IMR-90 (cell line): ENCODE measurements around the gene TRIO.

Experiments used
- BHLHE40 ChIP-seq: fragments of 150-350 bp; IDR thresholded peaks from 2 replicates; pipeline ENCODE4 v1.6.1; 2016; ENCODE audit warnings: mild to moderate bottlenecking, low read depth, low read length
- CEBPB ChIP-seq: IDR thresholded peaks from 2 replicates; pipeline ENCODE4 v1.6.1; 2012; ENCODE audit warnings: low read depth, low read length, improper control_type of control experiment
- FOS ChIP-seq: fragments of 150-350 bp; IDR thresholded peaks from 2 replicates; pipeline ENCODE4 v1.6.1; 2016; ENCODE audit warnings: low read depth, low read length
- MAFK ChIP-seq: IDR thresholded peaks from 2 replicates; pipeline ENCODE4 v1.6.1; 2012; ENCODE audit warnings: low read depth, low read length, improper control_type of control experiment
- MAZ ChIP-seq: IDR thresholded peaks from 2 replicates; pipeline ENCODE4 v1.6.1; 2012; ENCODE audit warnings: low read depth, mild to moderate bottlenecking, low read length, improper control_type of control experiment, moderate library complexity, borderline replicate concordance
- NFE2L2 ChIP-seq: fragments of 150-350 bp; IDR thresholded peaks from 2 replicates; pipeline ENCODE4 v1.6.1; 2016; ENCODE audit warnings: low read depth, mild to moderate bottlenecking, low read length
- POLR2A ChIP-seq: IDR thresholded peaks from 2 replicates; pipeline ENCODE4 v1.6.1; 2012; ENCODE audit warnings: mild to moderate bottlenecking, low read depth, low read length
- RAD21 ChIP-seq: IDR thresholded peaks from 2 replicates; pipeline ENCODE4 v1.6.1; 2012; ENCODE audit warnings: low read length, improper control_type of control experiment
- RCOR1 ChIP-seq: IDR thresholded peaks from 2 replicates; pipeline ENCODE4 v1.6.1; 2012; ENCODE audit warnings: mild to moderate bottlenecking, low read length, improper control_type of control experiment; ENCODE audit not compliant: insufficient replicate concordance
- SMC3 ChIP-seq: fragments of 150-350 bp; IDR thresholded peaks from 2 replicates; pipeline ENCODE4 v1.6.1; 2016; ENCODE audit warnings: low read depth, mild to moderate bottlenecking, antibody characterized with exemption, low read length, moderate library complexity
- TF ChIP-seq, protein P1 (sequence below): fragments of 150-350 bp; IDR thresholded peaks from 2 replicates; pipeline ENCODE4 v1.6.1; 2017; ENCODE audit warnings: mild to moderate bottlenecking, antibody characterized with exemption, low read length, low read depth
- TF ChIP-seq, protein P2 (sequence below): conservative IDR thresholded peaks from 2 replicates; pipeline ENCODE4 v1.5.1; 2012; ENCODE audit warnings: mild to moderate bottlenecking, low read depth, low read length, improper control_type of control experiment

DNA sequence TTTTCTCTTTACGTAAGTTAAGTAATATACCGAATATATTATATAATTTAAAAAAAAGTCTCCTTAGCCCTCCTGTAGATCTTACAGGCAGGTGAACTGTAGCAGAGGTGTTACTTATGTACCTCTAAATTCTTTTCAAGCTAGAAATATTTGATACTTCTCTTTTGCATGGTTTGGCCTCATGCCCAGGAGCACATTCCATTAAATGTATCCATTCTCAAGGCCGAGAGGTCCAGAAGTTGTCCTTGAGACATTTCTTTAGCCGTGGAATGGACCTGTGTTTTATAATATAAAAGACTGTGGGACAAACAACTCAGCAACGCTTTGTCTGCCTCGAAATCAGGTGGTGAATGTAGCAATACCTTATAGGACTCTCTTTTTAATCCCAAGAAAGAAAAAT is 184.5 kb downstream of the TRIO start:
- TF ChIP-seq, protein P1, sequence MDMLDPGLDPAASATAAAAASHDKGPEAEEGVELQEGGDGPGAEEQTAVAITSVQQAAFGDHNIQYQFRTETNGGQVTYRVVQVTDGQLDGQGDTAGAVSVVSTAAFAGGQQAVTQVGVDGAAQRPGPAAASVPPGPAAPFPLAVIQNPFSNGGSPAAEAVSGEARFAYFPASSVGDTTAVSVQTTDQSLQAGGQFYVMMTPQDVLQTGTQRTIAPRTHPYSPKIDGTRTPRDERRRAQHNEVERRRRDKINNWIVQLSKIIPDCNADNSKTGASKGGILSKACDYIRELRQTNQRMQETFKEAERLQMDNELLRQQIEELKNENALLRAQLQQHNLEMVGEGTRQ: no peak
- TF ChIP-seq, protein P2, sequence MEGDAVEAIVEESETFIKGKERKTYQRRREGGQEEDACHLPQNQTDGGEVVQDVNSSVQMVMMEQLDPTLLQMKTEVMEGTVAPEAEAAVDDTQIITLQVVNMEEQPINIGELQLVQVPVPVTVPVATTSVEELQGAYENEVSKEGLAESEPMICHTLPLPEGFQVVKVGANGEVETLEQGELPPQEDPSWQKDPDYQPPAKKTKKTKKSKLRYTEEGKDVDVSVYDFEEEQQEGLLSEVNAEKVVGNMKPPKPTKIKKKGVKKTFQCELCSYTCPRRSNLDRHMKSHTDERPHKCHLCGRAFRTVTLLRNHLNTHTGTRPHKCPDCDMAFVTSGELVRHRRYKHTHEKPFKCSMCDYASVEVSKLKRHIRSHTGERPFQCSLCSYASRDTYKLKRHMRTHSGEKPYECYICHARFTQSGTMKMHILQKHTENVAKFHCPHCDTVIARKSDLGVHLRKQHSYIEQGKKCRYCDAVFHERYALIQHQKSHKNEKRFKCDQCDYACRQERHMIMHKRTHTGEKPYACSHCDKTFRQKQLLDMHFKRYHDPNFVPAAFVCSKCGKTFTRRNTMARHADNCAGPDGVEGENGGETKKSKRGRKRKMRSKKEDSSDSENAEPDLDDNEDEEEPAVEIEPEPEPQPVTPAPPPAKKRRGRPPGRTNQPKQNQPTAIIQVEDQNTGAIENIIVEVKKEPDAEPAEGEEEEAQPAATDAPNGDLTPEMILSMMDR: no peak
- TF ChIP-seq NFE2L2: no peak
- no peak for TF ChIP-seq BHLHE40
- no peak for TF ChIP-seq MAZ
- TF ChIP-seq POLR2A: no peak
- TF ChIP-seq SMC3: no peak
- no peak for TF ChIP-seq MAFK
- no peak for TF ChIP-seq FOS
- no peak for TF ChIP-seq RCOR1
- TF ChIP-seq RAD21: no peak
- TF ChIP-seq CEBPB: no peak
